Measurements from ENCODE around the gene CMTM5.

The CMTM5 gene

DNA sequence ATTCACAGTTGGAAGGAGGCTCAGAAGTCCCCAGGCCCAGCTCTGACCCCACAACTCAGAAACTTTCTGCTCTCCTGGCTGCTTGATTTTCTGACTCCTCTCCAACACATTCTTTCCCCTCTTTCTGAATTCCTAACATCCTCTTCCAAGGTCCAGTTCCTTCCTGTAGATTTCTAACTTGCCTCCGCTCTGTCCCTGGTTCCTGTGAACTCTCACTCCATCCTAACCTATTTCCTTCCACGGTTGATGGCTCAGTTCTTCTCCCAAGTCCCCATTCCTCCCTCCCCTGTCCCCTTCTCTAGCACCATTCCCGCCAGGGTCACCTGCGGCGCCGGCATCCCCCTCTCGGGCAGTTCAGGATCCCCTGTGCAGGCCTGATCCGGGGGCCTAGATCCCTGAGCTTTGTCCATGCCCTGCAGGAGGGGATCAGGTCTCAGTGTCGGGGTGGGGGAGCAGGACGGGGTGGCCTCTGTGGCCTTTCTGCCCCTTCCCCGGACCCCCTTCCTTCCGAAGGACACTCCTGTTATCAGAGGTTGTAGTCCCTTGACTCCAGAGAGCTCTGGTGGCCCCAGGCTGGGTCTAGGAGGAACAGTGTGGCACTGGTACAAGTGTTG is 18.2 kb upstream of the CMTM5 start:
- no peak for DNase-seq

DNA sequence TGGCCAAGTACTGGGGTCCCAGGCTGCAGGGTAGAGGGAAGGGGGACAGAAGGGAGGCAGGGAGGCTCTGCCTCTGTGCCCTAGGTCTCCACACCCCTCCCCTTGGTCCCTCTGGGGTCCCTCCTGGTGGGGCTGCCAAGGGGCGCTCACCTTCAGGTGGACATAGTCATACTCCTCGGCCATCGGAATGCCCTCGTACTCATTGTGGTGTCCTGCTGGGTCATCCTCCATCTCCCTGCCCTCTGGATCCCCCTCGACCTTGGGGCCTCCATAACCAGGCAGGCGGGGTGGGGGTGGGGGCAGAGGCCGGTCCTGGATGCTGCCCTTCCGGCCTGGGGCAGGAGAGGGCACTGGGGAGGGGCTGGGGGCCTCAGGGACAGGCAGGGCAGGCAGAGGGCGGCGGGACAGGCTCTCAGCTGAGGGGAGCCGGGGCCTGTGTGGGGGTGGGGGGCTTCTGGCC is 17.6 kb upstream of the CMTM5 start:
- no peak for DNase-seq

DNA sequence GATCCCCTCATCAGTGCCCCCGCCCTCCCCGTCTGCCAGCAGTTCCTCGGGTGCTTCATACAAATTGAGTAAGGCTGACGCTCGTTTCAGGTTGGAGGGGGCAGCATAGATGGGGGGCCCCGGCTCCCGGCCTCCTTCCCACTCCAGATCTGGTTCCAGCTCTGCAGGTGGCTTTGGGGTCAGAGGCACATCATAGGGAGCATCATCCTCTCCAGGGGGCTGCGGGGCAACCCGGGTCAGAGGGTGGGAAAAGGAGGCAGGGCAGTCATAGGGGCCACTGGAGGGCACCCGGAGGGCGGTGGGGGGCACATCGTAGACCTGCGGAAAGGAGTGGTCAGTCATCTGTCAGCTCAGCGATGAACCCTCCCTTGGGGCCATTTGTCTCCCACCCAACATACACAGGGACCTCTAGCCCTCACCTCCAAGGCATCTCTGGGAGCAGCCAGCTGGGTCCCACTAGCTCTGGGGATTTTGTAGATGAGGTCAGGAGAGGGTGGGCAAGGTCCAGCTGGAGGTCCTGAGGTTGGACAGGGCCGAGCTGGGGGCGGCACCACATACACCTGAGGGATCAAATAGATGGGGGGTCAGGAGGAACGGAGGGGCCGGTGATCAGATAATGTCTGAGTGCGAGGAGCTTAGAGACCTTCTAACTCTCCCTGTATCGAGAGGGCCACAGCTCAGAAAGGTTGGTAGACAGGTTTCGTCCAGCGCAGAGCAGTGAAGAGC is 17.0 kb upstream of the CMTM5 start:
- DNase-seq = no peak

DNA sequence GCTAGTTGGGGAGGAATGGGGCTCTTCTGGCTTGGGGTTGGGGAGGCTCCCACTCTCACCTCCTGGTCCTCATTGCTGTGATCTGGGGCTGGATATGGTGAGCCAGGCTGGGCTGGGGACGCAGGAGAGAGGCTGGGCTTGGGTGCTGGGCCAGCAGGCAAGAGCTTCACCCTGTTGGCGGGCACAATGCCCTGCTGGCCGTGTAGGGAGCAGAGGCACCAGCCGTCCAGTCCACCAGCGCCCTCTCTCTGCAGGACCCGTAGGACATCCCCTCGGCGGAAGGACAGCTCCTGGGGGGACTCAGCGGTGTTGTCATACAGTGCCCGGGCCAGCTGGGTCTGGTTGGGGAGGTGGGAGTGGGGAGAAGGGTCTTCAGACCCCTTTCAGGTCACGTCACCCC is 16.4 kb upstream of the CMTM5 start:
- no peak for DNase-seq

DNA sequence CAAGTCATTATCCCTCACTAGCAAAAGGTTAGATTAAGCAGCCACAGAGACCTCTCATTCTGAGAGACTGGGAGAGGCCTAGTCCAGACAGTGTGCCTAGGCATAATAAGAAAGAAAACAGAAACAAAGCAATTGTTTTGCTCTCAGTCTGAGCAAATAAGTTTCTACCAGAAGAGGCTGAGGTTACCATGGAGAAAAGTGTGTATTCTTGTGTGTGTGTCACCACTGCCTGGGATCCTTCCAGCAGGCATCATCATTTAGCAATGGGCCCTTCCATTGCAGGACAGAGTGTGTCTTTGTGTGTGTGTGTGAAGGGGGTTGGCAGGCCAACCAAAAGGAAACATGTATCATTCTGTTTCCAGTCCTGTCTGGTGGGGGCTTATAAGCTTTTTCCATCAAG is 15.5 kb upstream of the CMTM5 start:
- no peak for DNase-seq

DNA sequence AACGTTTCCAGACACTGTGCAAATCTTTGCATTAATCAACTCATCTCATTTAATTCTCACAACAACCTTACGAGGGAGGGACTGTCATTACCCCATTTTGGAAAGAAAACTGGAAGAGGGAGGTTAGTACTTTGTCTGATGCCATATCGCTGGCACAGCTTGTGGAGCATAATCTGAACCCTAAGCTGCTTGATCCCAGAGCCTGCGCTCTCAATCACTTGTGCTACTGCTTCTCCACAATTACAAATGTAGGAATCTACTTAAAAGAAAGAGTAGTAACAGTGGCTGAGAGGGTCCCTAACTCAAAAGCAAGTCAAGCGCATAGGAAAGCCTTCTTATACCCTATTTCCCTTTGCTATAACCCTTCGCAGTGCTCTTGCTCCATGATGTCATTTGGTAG is 15.1 kb upstream of the CMTM5 start:
- DNase-seq = no peak

DNA sequence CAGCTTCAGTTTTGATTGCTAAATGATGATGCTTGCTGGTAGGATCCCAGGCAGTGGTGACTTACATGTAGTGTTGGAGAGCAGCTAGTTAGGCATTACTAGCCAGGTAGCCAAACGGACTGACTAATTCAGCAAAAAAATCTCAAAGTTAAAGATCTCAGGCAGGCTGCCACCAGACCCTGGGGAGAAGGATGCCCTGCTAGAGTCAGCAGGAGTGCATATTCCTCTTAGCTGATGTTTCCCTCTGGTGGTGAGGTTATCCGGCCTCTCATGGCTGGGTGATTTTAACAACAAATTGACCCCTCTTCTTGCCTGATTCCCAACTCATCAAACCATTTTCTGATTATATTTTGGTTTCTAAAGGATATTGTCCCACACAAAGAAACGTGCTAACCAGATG is 14.6 kb upstream of the CMTM5 start:
- DNase-seq = no peak

DNA sequence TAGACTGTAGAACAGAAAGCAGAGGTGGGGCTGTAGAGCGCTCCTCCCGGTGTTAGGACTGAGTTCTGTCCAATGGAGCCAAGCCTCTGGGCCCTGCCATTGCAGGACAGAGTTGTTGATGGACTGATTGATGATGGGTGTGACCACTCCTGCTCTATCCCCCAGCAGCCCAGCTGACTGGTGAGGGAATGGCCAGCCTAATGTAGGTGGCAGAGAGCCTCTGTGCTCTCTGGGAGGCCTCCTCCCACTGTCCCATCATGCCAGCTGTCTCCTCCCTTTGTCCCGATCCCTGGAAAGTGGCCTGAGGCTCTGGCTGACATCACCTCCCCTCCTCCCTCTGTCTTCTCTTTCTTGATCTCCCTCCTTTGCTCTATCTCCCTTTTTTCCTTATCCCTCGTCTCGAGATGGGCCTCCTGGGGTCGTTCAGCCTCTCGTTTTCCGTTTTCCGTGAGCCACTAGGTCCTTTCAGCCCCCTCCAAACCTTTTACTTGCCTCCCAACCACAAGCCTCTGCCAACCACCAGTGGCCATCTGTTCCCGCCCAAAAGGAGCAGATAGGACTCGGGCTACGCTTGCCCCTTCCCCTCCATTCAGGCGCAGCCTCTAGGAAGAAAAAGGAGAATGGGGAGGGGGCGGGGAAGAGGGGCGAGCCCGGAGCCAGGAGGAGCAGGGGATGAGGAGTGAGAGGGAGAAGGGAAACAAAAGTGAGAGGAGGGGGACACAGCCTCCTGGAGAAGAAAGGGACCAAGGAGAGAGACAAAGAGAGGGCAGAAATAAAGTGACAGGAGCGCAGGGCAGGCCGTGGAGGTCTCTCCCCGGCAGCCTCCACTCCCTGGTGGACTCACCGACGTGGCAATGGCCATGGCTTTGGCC is 12.4 kb upstream of the CMTM5 start:
- DNase-seq = peak; percentile 97

DNA sequence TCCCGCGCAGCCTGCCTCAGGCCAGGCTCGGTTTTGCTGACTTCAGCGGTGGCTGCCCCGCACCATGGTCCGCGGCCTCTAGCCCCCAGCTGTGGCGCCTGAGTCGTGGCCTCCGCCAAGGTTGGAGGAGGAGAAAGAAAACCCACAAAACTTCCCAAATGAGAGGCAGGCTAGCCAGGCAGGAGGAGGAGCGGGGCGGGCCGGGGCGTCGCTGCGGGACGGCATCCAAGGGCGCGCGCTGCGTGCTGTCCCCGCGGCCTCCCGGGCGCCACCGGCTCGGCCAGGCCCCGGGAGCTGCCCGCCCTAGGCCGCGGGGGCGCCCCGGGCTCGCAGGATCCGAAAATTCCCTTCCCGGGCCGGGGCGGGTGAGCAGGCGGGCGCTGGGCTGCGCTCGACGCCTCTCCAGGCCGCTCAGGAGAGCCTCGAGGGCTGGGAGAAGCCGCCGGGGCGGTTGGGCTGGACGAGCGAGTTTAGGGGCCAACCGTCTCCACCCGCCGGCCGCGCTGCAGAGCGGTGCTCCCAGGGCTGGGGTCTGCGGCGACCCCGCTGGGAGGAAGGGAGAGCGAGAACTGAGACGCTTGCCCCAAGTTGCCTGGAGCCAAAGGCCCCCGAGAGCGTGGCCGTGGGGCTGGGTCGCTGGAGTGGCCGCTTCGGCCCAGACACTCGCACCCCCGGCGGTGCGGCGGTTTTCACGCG is 11.7 kb upstream of the CMTM5 start, which contains the start of gene EFS:
Gene EFS (minus strand): TSS at position 137 of the 696 bp plus-strand sequence. CDS start 147 bp downstream, outside the sequence.
- DNase-seq = no peak

DNA sequence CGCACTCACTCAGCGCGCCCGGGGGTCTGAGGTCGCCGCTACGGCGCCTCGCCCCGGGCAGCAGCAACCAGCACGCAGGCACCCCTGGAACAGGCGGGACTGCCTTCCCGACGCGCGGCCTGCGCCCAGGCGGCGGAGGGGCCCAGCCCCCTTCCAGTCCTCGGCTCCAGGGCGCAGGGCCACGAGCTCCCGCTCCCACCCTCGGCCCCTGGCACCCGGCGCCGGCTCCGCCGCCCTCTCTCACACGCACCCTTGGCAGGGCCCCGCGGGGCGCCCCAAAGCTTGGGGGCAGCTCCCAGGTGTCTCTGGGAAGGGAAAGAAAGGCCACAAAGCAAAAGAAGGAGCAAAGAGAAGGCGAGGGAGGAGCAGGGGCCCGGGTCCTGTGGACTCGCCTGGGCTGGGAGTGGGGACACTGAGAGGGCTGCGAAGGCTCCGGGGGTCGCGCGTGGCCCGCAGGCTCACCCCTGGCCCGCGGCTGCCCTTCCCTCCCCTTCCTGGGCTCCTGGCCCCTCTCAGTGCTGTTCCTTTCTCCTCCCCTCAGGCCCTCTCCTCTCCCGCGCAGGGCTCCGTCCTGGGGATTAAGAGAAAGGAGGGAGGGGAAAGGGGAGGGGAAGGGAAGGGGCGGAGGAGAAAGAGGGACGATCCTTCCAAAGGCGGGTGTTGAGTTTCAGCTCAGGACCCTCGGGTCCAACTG is 11.0 kb upstream of the CMTM5 start:
- peak; percentile 94 for DNase-seq

DNA sequence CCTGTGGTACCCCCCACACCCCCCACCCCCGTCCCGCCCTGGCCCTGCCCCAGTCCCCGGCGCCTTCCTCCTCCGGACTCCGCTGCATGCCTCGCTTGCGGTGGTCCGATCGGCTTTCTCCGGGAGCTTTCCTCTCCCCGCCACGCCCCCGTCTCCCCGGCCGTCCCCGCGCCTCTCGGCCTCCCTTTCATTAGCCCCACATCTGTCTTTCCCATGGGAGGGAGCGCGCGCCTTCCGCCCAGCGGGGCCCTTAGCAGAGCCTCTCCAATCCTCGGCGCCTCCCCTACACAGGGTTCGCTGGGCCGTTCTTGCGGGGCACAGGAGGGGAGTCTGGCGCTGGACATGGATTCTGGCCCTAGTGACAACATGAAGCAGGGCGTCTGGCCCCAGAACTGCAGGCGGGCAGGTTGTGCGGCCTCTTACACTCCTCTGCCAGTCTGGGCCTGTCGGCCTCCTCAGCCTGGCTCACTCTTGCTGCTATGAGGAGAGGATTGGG is 10.4 kb upstream of the CMTM5 start:
- DNase-seq = peak; percentile 94

DNA sequence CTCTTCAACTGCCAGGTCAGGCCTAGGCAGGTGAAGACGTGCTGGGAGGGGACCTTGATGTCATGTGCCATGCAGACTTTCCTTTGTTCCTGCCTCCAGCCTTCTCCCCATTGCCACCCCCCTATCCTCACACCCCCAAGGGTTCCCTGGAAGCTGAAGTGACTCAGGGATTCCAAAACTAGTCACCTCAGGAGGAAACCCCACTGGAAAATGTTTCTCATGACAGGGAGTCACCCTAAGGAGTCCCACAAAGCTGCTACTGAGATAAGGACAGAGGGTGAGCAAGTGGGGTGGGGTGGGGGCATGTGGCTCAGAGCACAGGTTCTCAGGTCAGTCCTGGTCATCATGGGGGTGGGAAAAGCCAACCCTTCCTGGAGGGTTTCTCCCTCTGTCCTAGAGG is 6.6 kb upstream of the CMTM5 start:
- DNase-seq = no peak

DNA sequence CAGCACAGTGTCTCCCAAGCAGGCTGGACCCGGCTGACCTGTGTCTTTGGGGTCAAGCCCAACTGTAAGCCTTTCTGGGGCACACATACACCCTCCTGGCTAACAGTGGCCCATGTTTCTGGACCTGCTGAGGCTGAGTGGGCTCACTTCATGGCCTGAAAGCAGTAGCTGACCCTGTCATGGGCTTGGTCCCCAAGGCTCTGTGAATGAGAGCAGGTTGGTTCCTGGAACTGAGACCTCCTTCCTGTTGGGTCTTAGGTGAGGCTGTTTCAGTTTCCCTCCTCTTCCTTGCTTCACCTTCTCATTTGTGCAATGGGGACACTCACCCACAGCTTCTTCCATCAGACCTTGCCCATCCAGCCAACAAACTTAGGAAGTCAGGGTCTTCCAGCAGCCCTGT is 5.0 kb upstream of the CMTM5 start:
- DNase-seq = no peak

DNA sequence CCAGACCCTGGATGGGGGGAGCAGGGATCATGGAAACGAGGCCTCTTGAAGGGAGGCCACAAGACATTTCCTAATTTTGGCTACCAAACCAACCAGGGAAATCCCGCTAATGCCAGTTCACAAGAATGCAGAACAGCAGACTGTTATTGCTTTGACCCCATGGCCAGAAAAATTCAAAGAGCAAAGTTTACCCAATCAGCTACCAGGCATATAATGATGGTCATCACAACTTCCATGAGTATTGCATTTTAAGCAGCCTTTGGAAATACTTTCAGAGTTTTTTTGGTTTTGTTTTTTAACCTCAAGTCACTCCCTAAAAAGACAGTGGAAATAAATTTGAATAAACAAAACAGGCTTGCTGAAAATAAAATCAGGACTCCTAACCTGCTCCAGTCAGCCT is 4.3 kb upstream of the CMTM5 start, which contains the start of gene IL25:
Gene IL25 (plus strand): TSS at position 301 of the 400 bp plus-strand sequence.
- no peak for DNase-seq

DNA sequence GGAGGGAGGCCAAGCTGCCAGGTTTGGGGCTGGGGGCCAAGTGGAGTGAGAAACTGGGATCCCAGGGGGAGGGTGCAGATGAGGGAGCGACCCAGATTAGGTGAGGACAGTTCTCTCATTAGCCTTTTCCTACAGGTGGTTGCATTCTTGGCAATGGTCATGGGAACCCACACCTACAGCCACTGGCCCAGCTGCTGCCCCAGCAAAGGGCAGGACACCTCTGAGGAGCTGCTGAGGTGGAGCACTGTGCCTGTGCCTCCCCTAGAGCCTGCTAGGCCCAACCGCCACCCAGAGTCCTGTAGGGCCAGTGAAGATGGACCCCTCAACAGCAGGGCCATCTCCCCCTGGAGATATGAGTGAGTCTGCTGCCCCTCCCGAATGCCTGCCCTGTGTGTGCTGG is 3.8 kb upstream of the CMTM5 start:
- DNase-seq = no peak

DNA sequence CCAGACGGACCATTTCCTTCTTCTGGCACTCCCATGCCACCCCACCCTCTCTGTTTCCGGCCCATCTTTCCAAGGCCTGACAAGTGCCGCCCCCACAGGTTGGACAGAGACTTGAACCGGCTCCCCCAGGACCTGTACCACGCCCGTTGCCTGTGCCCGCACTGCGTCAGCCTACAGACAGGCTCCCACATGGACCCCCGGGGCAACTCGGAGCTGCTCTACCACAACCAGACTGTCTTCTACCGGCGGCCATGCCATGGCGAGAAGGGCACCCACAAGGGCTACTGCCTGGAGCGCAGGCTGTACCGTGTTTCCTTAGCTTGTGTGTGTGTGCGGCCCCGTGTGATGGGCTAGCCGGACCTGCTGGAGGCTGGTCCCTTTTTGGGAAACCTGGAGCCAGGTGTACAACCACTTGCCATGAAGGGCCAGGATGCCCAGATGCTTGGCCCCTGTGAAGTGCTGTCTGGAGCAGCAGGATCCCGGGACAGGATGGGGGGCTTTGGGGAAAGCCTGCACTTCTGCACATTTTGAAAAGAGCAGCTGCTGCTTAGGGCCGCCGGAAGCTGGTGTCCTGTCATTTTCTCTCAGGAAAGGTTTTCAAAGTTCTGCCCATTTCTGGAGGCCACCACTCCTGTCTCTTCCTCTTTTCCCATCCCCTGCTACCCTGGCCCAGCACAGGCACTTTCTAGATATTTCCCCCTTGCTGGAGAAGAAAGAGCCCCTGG is 1.2 kb upstream of the CMTM5 start:
- no peak for DNase-seq

DNA sequence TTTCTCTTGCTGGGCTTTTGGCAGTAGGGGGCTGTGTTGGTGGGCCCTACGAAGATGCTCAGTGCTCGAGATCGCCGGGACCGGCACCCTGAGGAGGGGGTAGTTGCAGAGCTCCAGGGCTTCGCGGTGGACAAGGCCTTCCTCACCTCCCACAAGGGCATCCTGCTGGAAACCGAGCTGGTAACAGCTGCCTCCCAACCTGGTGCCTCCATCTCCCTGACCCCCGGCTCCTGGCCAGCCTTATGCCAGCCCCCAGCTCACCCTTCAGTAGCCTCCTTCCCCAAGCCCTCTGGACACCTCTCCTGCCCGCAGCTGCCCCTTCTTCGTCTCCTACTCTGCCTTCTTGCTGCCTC is 328 bp downstream of the CMTM5 start:
- DNase-seq = no peak

DNA sequence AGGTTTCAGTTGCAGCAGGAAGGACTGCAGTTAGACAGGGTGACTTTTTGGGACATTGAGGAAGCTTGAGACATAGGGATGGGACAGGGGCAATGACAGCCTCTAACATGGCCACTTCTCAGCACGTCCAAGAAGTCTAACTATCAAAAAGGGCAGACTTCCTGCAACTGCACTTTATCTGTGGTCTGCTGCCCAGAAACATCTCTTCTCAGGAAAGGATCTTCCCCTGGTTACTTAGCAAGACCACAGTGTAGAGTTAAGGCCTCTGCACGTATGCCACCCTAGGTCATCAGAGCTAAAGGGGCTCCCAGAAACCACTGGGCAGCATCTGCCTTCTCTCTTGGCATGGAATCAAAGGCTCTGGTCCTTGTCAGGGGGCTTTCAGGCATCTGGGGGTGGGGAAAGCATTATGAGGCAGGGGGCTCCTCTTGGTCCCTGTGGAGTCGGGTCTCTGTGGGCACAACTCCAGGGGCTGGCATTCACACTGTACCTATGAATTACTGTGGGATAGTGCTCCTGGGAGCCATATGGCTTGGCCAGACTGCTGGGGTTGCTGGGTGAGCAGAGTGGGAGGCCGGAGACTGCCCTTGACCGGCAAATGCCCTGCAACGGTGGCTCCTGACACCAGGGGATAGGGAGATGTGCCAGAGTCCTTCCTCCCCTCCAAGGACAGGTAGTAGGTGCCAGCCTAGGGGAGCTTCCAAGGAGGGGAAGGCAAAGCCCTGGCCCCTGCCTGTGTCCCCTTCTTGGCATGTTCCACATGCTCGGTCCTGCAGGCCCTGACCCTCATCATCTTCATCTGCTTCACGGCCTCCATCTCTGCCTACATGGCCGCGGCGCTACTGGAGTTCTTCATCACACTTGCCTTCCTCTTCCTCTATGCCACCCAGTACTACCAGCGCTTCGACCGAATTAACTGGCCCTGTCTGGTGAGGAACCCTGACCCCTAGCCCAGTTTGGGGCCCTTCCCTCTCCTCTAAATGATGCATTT is 1.0 kb downstream of the CMTM5 start:
- DNase-seq = no peak

DNA sequence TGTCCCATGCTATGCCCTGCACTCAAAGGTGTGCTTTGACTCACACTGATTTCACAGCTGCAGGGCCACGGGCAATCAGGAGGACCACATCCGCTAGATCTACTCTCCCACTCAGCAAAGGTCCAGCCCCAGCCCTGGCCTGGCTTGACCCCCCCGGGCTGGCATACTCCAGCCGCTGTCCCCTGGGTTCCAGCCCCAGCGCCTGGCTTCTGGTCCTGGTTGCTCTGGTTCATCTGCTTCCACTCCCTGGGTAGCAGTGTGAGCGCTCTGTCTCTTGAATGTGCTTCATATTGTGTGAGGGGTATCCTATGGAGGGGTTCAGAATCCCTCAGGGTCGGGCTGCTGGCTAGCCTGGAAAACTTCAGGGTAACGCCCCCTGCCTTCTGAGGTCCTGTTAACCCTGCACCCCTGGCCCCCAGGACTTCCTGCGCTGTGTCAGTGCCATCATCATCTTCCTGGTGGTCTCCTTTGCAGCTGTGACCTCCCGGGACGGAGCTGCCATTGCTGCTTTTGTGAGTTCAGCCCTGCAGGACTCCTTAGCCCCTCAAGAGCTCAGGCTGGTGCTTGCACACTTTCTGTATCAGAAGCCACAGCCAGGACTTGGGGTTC is 1.9 kb downstream of the CMTM5 start:
- DNase-seq = no peak
